Upper lobe of left lung (tissue), 6 donors: ENCODE results near the gene TMEM117. TPM values are rescaled to one million over a fixed set of nuclear protein-coding genes. Genes with fewer than 3 reads are reported as not detected.

Source experiments
- ATAC-seq, 2 donors: fragments of 200-7000 bp; cut with Tn5 transposase; one replicate each; pipeline ENCODE4 v1.9.1; 2022; ENCODE audit warnings: mild to moderate bottlenecking in 2 of 2, moderate library complexity in 2 of 2; ENCODE audit not compliant: low FRiP score in 2 of 2
- DNase-seq, 2 donors: peaks; one replicate each; pipeline ENCODE4 v3.0.0-alpha.2; 2019 to 2020
- H3K27ac ChIP-seq, 4 donors: fragments of 200-600 bp; sonication (generic); one replicate each; pipeline ENCODE4 v1.5.1; 2016 to 2019
- H3K27me3 ChIP-seq, 4 donors: fragments of 200-600 bp; sonication (generic); one replicate each; pipeline ENCODE4 v1.5.1; 2017 to 2019
- H3K36me3 ChIP-seq, 4 donors: fragments of 200-600 bp; sonication (generic); one replicate each; pipeline ENCODE4 v1.5.1; 2016 to 2019
- H3K4me1 ChIP-seq, 4 donors: fragments of 200-600 bp; sonication (generic); one replicate each; pipeline ENCODE4 v1.5.1; 2018 to 2019
- H3K4me3 ChIP-seq, 4 donors: fragments of 200-600 bp; sonication (generic); one replicate each; pipeline ENCODE4 v1.5.1; 2017 to 2019; ENCODE audit warnings: mild to moderate bottlenecking in 2 of 4, moderate library complexity in 1 of 4
- H3K9me3 ChIP-seq, 4 donors: fragments of 200-600 bp; sonication (generic); one replicate each; pipeline ENCODE4 v1.5.1; 2018 to 2019
- EP300 ChIP-seq, 4 donors: sonication (generic); formaldehyde crosslinking; IDR thresholded peaks; one replicate each; pipeline ENCODE4 v1.5.1; 2017; ENCODE audit warnings: antibody characterized with exemption in 4 of 4, control low read depth in 2 of 4
- POLR2A ChIP-seq, 4 donors: fragments of 450-650 bp; IDR thresholded peaks; one replicate each; pipeline ENCODE4 v1.5.1; 2016 to 2017; ENCODE audit warnings: antibody characterized with exemption in 4 of 4, mild to moderate bottlenecking in 2 of 4
- POLR2AphosphoS5 ChIP-seq, 2 donors: sonication (generic); formaldehyde crosslinking; IDR thresholded peaks; one replicate each; pipeline ENCODE4 v1.5.1; 2017; ENCODE audit warnings: antibody characterized with exemption in 2 of 2
- WGBS, 2 donors: methylation state at CpG; one replicate each; pipeline ENCODE4 v1.1.5; 2017 to 2018; 5-methylcytosine and 5-hydroxymethylcytosine counted together
- total RNA-seq, 6 donors: library from RNA; depleted of rRNA in 4 of 6; stranded (reverse); fragments of >200 nt in 4 of 6; gene quantifications; one replicate each; pipeline versions ENCODE4 v1.1.0 to v1.2.1, GENCODE V29; 2016 to 2021
- TF ChIP-seq, protein P1 (sequence below), 6 experiments: fragments of 450-650 bp in 4 of 6; fragments of 200-600 bp in 2 of 6; sonication (generic) in 2 of 6; IDR thresholded peaks; one replicate each; pipeline ENCODE4 v1.5.1; 2016 to 2019; ENCODE audit warnings: antibody characterized with exemption in 6 of 6
- donor health status: DM: no; HTN: no; CAD: no; lungs with moderate emphysema.
- donor health status: DM: no; HTN: yes; CAD: no; lungs with severe emphysema.

The TMEM117 gene
- total RNA-seq, 6 donors from 2014 or later, result 2.6 to 8.4 (median 4.2) TPM

- Histone ChIP-seq H3K9me3 (no peaks in the 10 kb centered on the region), H3K36me3 (no peaks in the 10 kb centered on the region), H3K27ac (no peak overlapping the region), H3K27me3 (no peaks in the 10 kb centered on the region), H3K4me3 (no peak overlapping the region), H3K4me1 (no peaks in the 10 kb centered on the region)
- 46 to 61% methylated on average over 1 of the region's 1 CpG for WGBS, 2 donors
- DNase-seq (no peak), ATAC-seq (no peak)
- TF ChIP-seq EP300 (IDR thresholded peaks at IDR 0.05) (no peak), POLR2AphosphoS5 (IDR thresholded peaks at IDR 0.05) (no peak), POLR2A (IDR thresholded peaks at IDR 0.05) (no peak)
- TF ChIP-seq, protein P1, sequence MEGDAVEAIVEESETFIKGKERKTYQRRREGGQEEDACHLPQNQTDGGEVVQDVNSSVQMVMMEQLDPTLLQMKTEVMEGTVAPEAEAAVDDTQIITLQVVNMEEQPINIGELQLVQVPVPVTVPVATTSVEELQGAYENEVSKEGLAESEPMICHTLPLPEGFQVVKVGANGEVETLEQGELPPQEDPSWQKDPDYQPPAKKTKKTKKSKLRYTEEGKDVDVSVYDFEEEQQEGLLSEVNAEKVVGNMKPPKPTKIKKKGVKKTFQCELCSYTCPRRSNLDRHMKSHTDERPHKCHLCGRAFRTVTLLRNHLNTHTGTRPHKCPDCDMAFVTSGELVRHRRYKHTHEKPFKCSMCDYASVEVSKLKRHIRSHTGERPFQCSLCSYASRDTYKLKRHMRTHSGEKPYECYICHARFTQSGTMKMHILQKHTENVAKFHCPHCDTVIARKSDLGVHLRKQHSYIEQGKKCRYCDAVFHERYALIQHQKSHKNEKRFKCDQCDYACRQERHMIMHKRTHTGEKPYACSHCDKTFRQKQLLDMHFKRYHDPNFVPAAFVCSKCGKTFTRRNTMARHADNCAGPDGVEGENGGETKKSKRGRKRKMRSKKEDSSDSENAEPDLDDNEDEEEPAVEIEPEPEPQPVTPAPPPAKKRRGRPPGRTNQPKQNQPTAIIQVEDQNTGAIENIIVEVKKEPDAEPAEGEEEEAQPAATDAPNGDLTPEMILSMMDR (IDR thresholded peaks at IDR 0.05), result no peak
These were observed 262.9 kb downstream of the TMEM117 start for GRCh38 chr12:44098786-44099185.

DNA sequence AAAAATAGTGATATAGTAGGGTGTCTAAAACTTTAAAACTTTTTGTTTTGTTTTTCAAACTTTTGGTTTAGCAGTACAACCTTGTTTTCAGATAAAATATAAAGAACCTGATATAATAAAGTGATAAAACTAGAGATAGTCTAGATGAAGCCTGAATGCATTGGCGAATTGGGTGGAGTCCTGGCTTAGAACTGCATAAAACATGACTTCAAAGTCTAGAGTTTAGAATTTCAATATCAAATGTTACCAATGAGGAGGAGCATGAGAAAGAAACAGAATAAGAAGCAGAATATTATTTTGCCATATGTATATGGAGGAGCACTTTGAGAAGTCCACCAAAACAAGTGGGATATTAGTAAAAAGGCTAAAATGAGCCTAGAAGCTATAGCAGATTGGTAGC, 263.6 kb downstream of the TMEM117 start:
- no peak for ATAC-seq
- whole genome bisulfite sequencing, 2 donors, result 85 to 100% methylated on average over 1 of the region's 1 CpG

DNA sequence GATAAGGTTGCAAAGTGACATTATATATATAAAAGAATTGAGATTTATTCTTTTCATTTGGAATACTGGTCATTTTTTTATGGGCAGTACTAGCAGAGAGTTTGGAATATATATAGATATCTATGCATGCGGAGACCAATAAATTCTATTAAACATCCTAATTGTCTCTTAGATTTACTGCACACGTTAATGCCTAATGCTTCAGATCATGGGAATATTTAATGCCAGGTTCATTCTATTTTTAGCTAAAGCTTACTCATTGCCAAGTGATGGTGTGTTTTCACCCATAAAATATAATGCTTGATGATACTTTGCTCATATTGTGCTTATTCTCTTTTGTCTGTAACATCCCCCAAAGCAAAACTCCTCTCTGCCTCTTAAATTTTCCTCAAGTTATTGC, 264.4 kb downstream of the TMEM117 start:
- ATAC-seq, result no peak
- H3K27me3 ChIP-seq, result no peaks in the 10 kb centered on the region
- H3K27ac ChIP-seq, result no peak overlapping the region
- no peaks in the 10 kb centered on the region for H3K36me3 ChIP-seq
- no peaks in the 10 kb centered on the region for H3K9me3 ChIP-seq
- WGBS, 2 donors, result 91 to 97% methylated on average over 2 of the region's 2 CpGs
- DNase-seq, result no peak
- H3K4me3 ChIP-seq, result no peak overlapping the region
- TF ChIP-seq POLR2AphosphoS5 (IDR thresholded peaks at IDR 0.05) (no peak), EP300 (IDR thresholded peaks at IDR 0.05) (no peak), POLR2A (IDR thresholded peaks at IDR 0.05) (no peak)
- TF ChIP-seq, protein P1 (IDR thresholded peaks at IDR 0.05), result no peak
- H3K4me1 ChIP-seq, result no peaks in the 10 kb centered on the region

More for the DNA sequence above, 263.6 kb downstream of the TMEM117 start:
- no peak overlapping the region for H3K4me3 ChIP-seq
- no peaks in the 10 kb centered on the region for H3K27me3 ChIP-seq
- no peaks in the 10 kb centered on the region for H3K36me3 ChIP-seq
- TF ChIP-seq EP300 (IDR thresholded peaks at IDR 0.05), result no peak
- TF ChIP-seq, protein P1 (IDR thresholded peaks at IDR 0.05), result no peak
- no peak for TF ChIP-seq POLR2AphosphoS5 (IDR thresholded peaks at IDR 0.05)
- TF ChIP-seq POLR2A (IDR thresholded peaks at IDR 0.05), result no peak
- H3K27ac ChIP-seq, result no peak overlapping the region
- no peaks in the 10 kb centered on the region for H3K9me3 ChIP-seq
- H3K4me1 ChIP-seq, result no peaks in the 10 kb centered on the region
- DNase-seq, result no peak

- DNase-seq (no peak), ATAC-seq (no peak)
- TF ChIP-seq, protein P1 (IDR thresholded peaks at IDR 0.05), result no peak
- TF ChIP-seq POLR2A (IDR thresholded peaks at IDR 0.05) (no peak), EP300 (IDR thresholded peaks at IDR 0.05) (no peak), POLR2AphosphoS5 (IDR thresholded peaks at IDR 0.05) (no peak)
- Histone ChIP-seq H3K9me3 (no peaks in the 10 kb centered on the region), H3K4me1 (no peaks in the 10 kb centered on the region), H3K4me3 (no peak overlapping the region), H3K27me3 (no peaks in the 10 kb centered on the region), H3K36me3 (no peaks in the 10 kb centered on the region), H3K27ac (no peak overlapping the region)
- WGBS, 2 donors, result 90 to 94% methylated on average over 4 of the region's 4 CpGs
These were observed 265.6 kb downstream of the TMEM117 start for GRCh38 chr12:44101475-44101874.

- TF ChIP-seq POLR2A (IDR thresholded peaks at IDR 0.05), result no peak
- TF ChIP-seq POLR2AphosphoS5 (IDR thresholded peaks at IDR 0.05), result no peak
- TF ChIP-seq, protein P1 (IDR thresholded peaks at IDR 0.05), result no peak
- no peak for TF ChIP-seq EP300 (IDR thresholded peaks at IDR 0.05)
- no peaks in the 10 kb centered on the region for H3K27me3 ChIP-seq
- 88 to 92% methylated on average over 2 of the region's 2 CpGs for WGBS, 2 donors
- no peak for ATAC-seq
- H3K9me3 ChIP-seq, result no peaks in the 10 kb centered on the region
- no peak overlapping the region for H3K4me3 ChIP-seq
- no peaks in the 10 kb centered on the region for H3K36me3 ChIP-seq
- no peak for DNase-seq
- H3K27ac ChIP-seq, result no peak overlapping the region
- H3K4me1 ChIP-seq, result no peaks in the 10 kb centered on the region
These were observed 279.0 kb downstream of the TMEM117 start for GRCh38 chr12:44114906-44115305.
